OCI-LY3 (cell line): ENCODE results near the gene MMP14.

Experiments used
- H2AFZ ChIP-seq: fragments of 200-600, 300-600 bp; shearing (Covaris generic); 2 replicates; pipeline ENCODE4 v1.6.0; 2014; ENCODE audit warnings: antibody characterized with exemption, low read depth, low read length
- H3K27ac ChIP-seq: fragments of 200-600, 300-600 bp; sonication (generic); 2 replicates; pipeline ENCODE4 v1.5.1; 2014; ENCODE audit warnings: mild to moderate bottlenecking, low read length, moderate library complexity, mixed read lengths
- H3K27me3 ChIP-seq: fragments of 200-600, 300-600 bp; sonication (generic); 2 replicates; pipeline ENCODE4 v1.6.1; 2014; ENCODE audit warnings: low read depth, low read length, mixed read lengths
- H3K36me3 ChIP-seq: fragments of 200-600, 300-600 bp; sonication (generic); replicated peaks from 2 replicates; pipeline ENCODE3; 2014; ENCODE audit warnings: low read depth, low read length, mixed read lengths
- H3K4me1 ChIP-seq: fragments of 300-600, 200-600 bp; sonication (generic); 2 replicates; pipeline ENCODE4 v1.6.1; 2014; ENCODE audit warnings: low read length, mixed read lengths
- H3K4me2 ChIP-seq: fragments of 200-600, 300-600 bp; sonication (generic); 2 replicates; pipeline ENCODE4 v1.6.1; 2014; ENCODE audit warnings: low read length, mixed read lengths
- H3K4me3 ChIP-seq: fragments of 300-600, 200-600 bp; sonication (generic); 2 replicates; pipeline ENCODE4 v1.5.1; 2014; ENCODE audit warnings: antibody characterized with exemption, mild to moderate bottlenecking, low read length, moderate library complexity
- H3K79me2 ChIP-seq: fragments of 300-600, 200-600 bp; shearing (Covaris generic); 2 replicates; pipeline ENCODE4 v1.6.1; 2014; ENCODE audit warnings: mild to moderate bottlenecking, low read length, mixed read lengths
- H3K9ac ChIP-seq: fragments of 300-600, 200-600 bp; shearing (Covaris generic); 2 replicates; pipeline ENCODE4 v1.6.0; 2014; ENCODE audit warnings: mild to moderate bottlenecking, low read length, moderate library complexity
- H3K9me3 ChIP-seq: fragments of 200-600, 300-600 bp; shearing (Covaris generic); 2 replicates; pipeline ENCODE4 v1.6.1; 2014; ENCODE audit warnings: low read length, mixed read lengths; ENCODE audit not compliant: insufficient read depth
- H4K20me1 ChIP-seq: fragments of 200-600, 300-600 bp; sonication (generic); 2 replicates; pipeline ENCODE4 v1.6.1; 2016; ENCODE audit warnings: low read length, mixed read lengths; ENCODE audit not compliant: insufficient read depth
- CTCF ChIP-seq: fragments of 200-600, 300-600 bp; sonication (generic); IDR thresholded peaks from 2 replicates; pipeline ENCODE4 v1.5.1; 2014; ENCODE audit warnings: antibody characterized with exemption, low read length, low read depth
- EZH2phosphoT487 ChIP-seq: fragments of 200-600 bp; shearing (Covaris generic); IDR thresholded peaks from 2 replicates; pipeline ENCODE4 v1.6.1; 2018; ENCODE audit warnings: antibody characterized with exemption, mixed run types, low read depth

MMP14 gene

DNA sequence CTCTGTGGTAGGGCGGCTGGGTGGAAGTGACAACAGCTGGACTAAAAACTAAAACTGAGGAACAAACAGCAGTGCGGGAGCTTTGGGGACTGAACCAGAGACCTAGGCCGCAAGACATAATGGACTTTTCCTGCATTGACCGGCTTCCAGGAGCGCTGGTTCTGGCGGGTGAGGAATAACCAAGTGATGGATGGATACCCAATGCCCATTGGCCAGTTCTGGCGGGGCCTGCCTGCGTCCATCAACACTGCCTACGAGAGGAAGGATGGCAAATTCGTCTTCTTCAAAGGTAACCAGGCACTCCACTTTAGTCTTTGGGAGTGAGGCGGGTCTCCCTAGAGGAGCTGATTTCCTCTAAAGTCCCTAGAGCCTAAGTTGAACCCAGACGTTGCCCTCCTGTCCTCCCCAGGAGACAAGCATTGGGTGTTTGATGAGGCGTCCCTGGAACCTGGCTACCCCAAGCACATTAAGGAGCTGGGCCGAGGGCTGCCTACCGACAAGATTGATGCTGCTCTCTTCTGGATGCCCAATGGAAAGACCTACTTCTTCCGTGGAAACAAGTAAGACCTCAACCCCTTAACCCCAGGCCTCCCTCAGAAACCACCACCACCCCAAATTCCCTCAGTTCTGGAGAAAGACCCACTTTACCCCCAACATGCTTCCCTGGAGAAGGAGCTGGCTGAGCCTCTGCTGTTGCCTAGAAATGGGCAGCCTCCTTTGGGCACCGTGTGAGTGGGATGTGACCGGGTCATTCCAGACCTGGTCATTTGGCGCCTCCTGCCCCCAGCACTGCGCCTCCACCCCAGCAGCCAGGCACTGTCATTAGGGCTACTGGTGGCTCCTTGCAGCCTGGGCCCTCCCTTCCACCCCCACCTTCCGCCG is 8.1 kb downstream of the MMP14 start:
- Histone ChIP-seq H3K79me2 (no peaks in the 10 kb centered on the region), H3K27me3 (no peaks in the 10 kb centered on the region), H3K9ac (no peak overlapping the region), H3K27ac (no peak overlapping the region), H2AFZ (no peak overlapping the region), H3K4me2 (no peak overlapping the region), H3K4me3 (no peak overlapping the region), H3K9me3 (no peaks in the 10 kb centered on the region), H3K4me1 (no peaks in the 10 kb centered on the region), H3K36me3 (no peaks in the 10 kb centered on the region), H4K20me1 (no peaks in the 10 kb centered on the region)
- no peak for TF ChIP-seq CTCF
- TF ChIP-seq EZH2phosphoT487: no peak

- Histone ChIP-seq H3K36me3 (no peaks in the 10 kb centered on the region), H4K20me1 (no peaks in the 10 kb centered on the region), H3K9me3 (no peaks in the 10 kb centered on the region), H3K27me3 (no peaks in the 10 kb centered on the region), H3K79me2 (no peaks in the 10 kb centered on the region), H3K4me2 (no peak overlapping the region), H3K27ac (no peak overlapping the region), H2AFZ (no peak overlapping the region), H3K4me3 (no peak overlapping the region), H3K9ac (no peak overlapping the region), H3K4me1 (no peaks in the 10 kb centered on the region)
- TF ChIP-seq EZH2phosphoT487: no peak
- no peak for TF ChIP-seq CTCF
These were observed 8.7 kb downstream of the MMP14 start for GRCh38 chr14:22845103-22845394.

- Histone ChIP-seq H3K4me1 (no peaks in the 10 kb centered on the region), H2AFZ (no peak overlapping the region), H3K27me3 (no peaks in the 10 kb centered on the region), H3K9me3 (no peaks in the 10 kb centered on the region), H3K79me2 (no peaks in the 10 kb centered on the region), H3K4me3 (no peak overlapping the region), H3K9ac (no peak overlapping the region), H3K36me3 (no peaks in the 10 kb centered on the region), H3K27ac (no peak overlapping the region), H3K4me2 (no peak overlapping the region), H4K20me1 (no peaks in the 10 kb centered on the region)
- no peak for TF ChIP-seq EZH2phosphoT487
- TF ChIP-seq CTCF: no peak
These were observed 9.6 kb downstream of the MMP14 start for GRCh38 chr14:22845821-22846625.

- Histone ChIP-seq H3K9ac (no peak overlapping the region), H2AFZ (no peak overlapping the region), H3K79me2 (no peaks in the 10 kb centered on the region), H3K27me3 (no peaks in the 10 kb centered on the region), H4K20me1 (no peaks in the 10 kb centered on the region), H3K9me3 (no peaks in the 10 kb centered on the region), H3K4me1 (no peaks in the 10 kb centered on the region), H3K27ac (no peak overlapping the region), H3K36me3 (no peaks in the 10 kb centered on the region), H3K4me2 (no peak overlapping the region), H3K4me3 (no peak overlapping the region)
- no peak for TF ChIP-seq CTCF
- TF ChIP-seq EZH2phosphoT487: no peak
These were observed 10.5 kb downstream of the MMP14 start for GRCh38 chr14:22846811-22847307.
